T-helper 1 cell treated with Interleukin-12 subunit alpha and Interleukin-12 subunit beta and Interleukin-4 antibody, amounts not matched to agents 30 μg/mL and 1 μg/mL, for 36 hours (primary cell): Measurements from ENCODE around the gene PET117.
"Not testable (repeated sequence)": the region's sequence is repeated elsewhere in the genome, so short reads cannot be mapped to it uniquely, and the experiment has no call there.

Experiments
- H3K27ac Mint-ChIP-seq: one replicate; pipeline ENCODE4 v1.8.0; 2021; ENCODE audit warnings: mild to moderate bottlenecking, mixed read lengths
- H3K27me3 Mint-ChIP-seq: one replicate; pipeline ENCODE4 v1.8.0; 2021; ENCODE audit warnings: low read depth, mixed read lengths
- H3K36me3 Mint-ChIP-seq: one replicate; pipeline ENCODE4 v1.8.0; 2021; ENCODE audit warnings: low read depth, mixed read lengths
- H3K4me1 Mint-ChIP-seq: one replicate; pipeline ENCODE4 v1.8.0; 2021; ENCODE audit warnings: low read depth, mixed read lengths
- H3K4me3 Mint-ChIP-seq: one replicate; pipeline ENCODE4 v1.8.0; 2021; ENCODE audit warnings: mild to moderate bottlenecking, moderate library complexity, mixed read lengths
- H3K9me3 Mint-ChIP-seq: one replicate; pipeline ENCODE4 v1.8.0; 2021; ENCODE audit warnings: mixed read lengths

The PET117 gene

DNA sequence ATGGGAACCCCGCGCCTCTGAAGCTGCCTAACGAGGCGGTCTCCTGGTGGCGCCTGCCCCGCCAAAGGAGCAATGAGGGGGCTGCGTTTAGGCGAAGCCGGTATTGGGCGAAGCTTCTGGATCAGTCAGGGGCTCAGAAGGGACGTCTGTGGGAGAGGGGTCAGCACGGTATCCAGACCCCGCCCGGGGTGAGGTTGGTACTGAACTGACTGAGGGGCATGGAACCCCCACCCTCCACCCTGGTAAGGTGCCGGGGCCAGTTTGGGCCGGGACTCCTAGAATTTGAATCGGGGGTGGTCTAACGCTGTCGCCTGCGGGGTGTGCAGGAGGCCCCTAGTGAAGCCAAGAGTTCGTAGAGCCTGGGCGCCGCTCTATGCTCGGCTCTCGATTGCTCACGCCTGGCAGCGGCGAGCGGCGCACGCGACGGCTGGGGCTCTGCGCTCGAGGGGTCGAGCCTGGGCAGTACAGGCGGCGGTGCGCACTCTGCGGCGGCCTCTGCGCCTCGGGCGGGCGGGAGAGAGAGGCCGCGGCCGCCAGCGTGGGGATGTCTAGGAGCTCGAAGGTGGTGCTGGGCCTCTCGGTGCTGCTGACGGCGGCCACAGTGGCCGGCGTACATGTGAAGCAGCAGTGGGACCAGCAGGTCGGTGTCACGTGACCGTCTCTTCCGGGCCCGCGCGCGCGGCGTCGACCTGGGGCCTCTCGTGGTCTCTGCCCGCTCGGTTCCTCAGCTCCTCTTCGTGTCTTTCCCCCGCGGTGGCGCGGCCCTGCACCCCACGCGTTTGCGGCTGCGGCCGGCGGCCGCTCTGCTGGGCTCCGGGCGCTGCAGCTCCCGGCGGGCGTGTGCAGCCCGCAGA lies at the start of gene PET117, which contains the start of gene KAT14:
Gene PET117 (plus strand): TSS at position 452 of the 854 bp plus-strand sequence. CDS start 93 bp downstream, at position 545.
Gene KAT14 (plus strand): TSS at position 452 of the 854 bp plus-strand sequence. CDS start 4,798 bp downstream, outside the sequence.
- peaks cover 4% of the 10 kb centered on the region for H3K27me3 Mint-ChIP-seq
- H3K4me3 Mint-ChIP-seq = peak within 1 kb of the TSS; percentile 85
- H3K4me1 Mint-ChIP-seq = peaks cover 19% of the 10 kb centered on the region
- peak within 1 kb of the TSS; percentile 85 for H3K27ac Mint-ChIP-seq
- H3K36me3 Mint-ChIP-seq = peaks cover 7% of the 10 kb centered on the region
- H3K9me3 Mint-ChIP-seq = no peaks in the 10 kb centered on the region

DNA sequence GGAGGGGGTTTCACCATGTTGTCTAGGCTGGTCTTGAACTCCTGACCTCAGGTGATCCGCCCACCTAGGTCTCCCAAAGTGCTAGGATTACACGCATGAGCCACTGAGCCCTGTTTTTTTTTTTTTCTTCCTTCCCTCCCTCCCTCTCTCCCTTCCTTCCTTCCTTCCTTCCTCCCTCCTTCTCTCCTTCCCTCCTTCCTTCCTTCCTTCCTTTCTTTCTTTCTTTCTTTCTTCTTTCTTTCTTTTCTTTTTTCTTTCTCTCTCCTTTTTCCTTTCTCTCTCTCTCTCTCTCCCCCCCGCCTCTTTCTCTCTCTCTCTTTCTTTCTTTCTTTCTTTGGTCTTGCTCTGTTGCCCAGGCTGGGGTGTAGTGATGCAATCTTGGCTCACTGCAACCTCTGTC lies 49.4 kb upstream of the PET117 start:
- H3K9me3 Mint-ChIP-seq, H3K27ac Mint-ChIP-seq, H3K4me3 Mint-ChIP-seq, H3K4me1 Mint-ChIP-seq, H3K27me3 Mint-ChIP-seq, H3K36me3 Mint-ChIP-seq: not testable (repeated sequence)

DNA sequence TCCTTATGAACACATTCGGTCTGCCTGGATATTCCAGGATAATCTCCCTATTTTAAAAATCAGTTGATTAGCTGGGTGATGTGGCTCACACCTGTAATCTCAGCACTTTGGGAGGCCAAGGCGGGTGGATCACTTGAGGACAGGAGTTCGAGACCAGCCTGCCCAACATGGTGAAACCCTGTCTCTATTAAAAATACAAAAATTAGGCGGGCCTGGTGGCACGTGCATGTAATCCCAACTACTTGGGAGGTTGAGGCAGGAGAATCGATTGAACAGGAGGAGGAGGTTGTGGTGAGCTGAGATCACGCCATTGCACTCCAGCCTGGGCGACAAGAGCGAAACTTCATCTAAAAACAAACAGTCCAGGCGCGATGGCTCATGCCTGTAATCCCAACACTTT lies 48.8 kb upstream of the PET117 start:
- H3K36me3 Mint-ChIP-seq, H3K4me1 Mint-ChIP-seq, H3K27me3 Mint-ChIP-seq, H3K4me3 Mint-ChIP-seq, H3K27ac Mint-ChIP-seq, H3K9me3 Mint-ChIP-seq: not testable (repeated sequence)

DNA sequence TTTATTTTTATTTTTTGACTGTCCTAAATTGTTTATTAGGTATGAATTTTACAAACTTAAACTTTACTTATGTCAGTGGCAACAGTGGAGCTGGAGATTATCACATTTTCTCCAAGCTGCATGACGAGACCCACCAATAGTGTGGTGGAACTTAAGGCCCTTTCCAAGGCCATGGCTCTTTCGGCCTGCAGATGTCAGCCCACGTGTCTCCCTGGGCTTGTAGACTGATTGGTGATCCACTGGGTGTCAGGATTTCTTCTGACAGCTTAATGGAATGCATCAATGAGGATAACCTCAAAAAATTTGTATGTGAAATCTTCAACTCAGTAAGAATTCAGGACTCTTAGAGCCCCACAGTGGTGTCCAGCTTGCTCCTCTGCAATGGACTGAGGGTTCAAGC lies 47.6 kb upstream of the PET117 start:
- H3K27ac Mint-ChIP-seq = no peak overlapping the region
- H3K4me3 Mint-ChIP-seq = no peak overlapping the region
- no peaks in the 10 kb centered on the region for H3K36me3 Mint-ChIP-seq
- H3K4me1 Mint-ChIP-seq = no peaks in the 10 kb centered on the region
- H3K27me3 Mint-ChIP-seq = no peaks in the 10 kb centered on the region
- H3K9me3 Mint-ChIP-seq = no peaks in the 10 kb centered on the region

DNA sequence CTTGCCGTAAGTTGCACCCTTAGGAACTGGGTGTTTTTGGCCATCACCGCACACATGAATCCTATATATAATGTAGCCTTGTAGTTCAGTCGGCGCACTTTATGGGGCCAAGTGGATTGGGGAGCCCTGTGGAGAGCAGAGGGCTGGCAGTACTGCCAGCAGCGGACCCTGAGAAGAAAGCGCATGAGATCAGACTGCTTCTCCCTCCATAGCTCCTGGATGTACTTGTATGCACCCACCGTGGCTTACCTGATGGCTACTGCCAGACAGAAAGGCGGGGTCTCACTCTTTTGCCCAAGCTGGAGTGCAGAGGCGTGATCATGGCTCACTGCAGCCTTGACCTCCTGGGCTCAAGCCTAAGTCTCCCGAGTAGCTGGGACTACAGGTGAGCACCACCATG lies 47.2 kb upstream of the PET117 start:
- Mint-ChIP-seq H3K9me3 (no peaks in the 10 kb centered on the region), H3K27ac (no peak overlapping the region), H3K27me3 (no peaks in the 10 kb centered on the region), H3K4me1 (no peaks in the 10 kb centered on the region), H3K36me3 (no peaks in the 10 kb centered on the region), H3K4me3 (no peak overlapping the region)

DNA sequence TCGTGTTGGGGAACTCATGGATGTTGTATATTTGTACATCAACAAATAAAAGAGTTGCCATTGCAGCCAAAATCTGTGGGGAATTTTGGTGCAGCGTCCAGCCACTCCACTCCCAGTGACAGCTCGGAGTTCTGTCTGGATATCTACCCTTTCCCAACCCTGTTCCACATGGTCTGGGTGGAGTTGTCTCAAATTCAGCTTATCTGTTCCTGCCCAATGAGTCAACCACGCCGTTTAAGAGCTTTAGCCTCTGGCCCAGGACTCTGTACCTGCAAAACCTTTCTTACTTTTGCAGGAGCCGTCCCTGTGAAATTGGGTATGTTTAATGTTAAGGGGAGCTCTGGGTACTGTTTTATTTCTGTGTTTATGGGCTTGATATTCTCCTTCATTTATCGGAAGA lies 46.0 kb upstream of the PET117 start:
- Mint-ChIP-seq H3K4me1 (no peaks in the 10 kb centered on the region), H3K27me3 (no peaks in the 10 kb centered on the region), H3K4me3 (no peak overlapping the region), H3K9me3 (no peaks in the 10 kb centered on the region), H3K36me3 (no peaks in the 10 kb centered on the region), H3K27ac (no peak overlapping the region)

- no peaks in the 10 kb centered on the region for H3K27me3 Mint-ChIP-seq
- no peak overlapping the region for H3K4me3 Mint-ChIP-seq
- H3K36me3 Mint-ChIP-seq = no peaks in the 10 kb centered on the region
- H3K27ac Mint-ChIP-seq = no peak overlapping the region
- no peaks in the 10 kb centered on the region for H3K9me3 Mint-ChIP-seq
- no peaks in the 10 kb centered on the region for H3K4me1 Mint-ChIP-seq
Observed at GRCh38 chr20:18092890-18093289, 44.8 kb upstream of the PET117 start.

- H3K9me3 Mint-ChIP-seq = no peaks in the 10 kb centered on the region
- H3K4me3 Mint-ChIP-seq = no peak overlapping the region
- H3K4me1 Mint-ChIP-seq = no peaks in the 10 kb centered on the region
- no peak overlapping the region for H3K27ac Mint-ChIP-seq
- no peaks in the 10 kb centered on the region for H3K27me3 Mint-ChIP-seq
- no peaks in the 10 kb centered on the region for H3K36me3 Mint-ChIP-seq
Observed at GRCh38 chr20:18093388-18093787, 44.3 kb upstream of the PET117 start.

GRCh38 chr20:18094191-18094590 lies 43.5 kb upstream of the PET117 start:
- H3K4me1 Mint-ChIP-seq = no peaks in the 10 kb centered on the region
- no peaks in the 10 kb centered on the region for H3K27me3 Mint-ChIP-seq
- H3K27ac Mint-ChIP-seq = no peak overlapping the region

DNA sequence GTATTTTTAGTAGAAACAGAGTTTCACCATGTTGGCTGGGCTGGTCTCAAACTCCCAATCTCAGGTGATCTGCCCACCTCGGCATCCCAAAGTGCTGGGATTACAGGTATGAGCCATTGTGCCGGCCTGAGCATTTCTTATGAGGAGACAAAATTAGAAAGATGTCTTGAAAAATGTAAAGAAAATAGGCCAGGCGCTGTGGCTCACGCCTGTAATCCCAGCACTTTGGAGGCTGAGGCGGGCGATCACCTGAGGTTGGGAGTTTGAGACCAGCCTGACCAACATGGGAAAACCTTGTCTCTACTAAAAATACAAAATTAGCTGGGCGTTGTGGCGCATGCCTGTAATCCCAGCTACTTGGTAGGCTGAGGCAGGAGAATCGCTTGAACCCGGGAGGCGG lies 37.1 kb upstream of the PET117 start:
- not testable (repeated sequence) for H3K36me3 Mint-ChIP-seq, H3K4me3 Mint-ChIP-seq, H3K4me1 Mint-ChIP-seq, H3K9me3 Mint-ChIP-seq, H3K27ac Mint-ChIP-seq
- peaks cover 10% of the 10 kb centered on the region for H3K27me3 Mint-ChIP-seq

More at GRCh38 chr20:18094191-18094590, 43.5 kb upstream of the PET117 start:
- Mint-ChIP-seq H3K9me3 (no peaks in the 10 kb centered on the region), H3K4me3 (no peak overlapping the region), H3K36me3 (no peaks in the 10 kb centered on the region)

DNA sequence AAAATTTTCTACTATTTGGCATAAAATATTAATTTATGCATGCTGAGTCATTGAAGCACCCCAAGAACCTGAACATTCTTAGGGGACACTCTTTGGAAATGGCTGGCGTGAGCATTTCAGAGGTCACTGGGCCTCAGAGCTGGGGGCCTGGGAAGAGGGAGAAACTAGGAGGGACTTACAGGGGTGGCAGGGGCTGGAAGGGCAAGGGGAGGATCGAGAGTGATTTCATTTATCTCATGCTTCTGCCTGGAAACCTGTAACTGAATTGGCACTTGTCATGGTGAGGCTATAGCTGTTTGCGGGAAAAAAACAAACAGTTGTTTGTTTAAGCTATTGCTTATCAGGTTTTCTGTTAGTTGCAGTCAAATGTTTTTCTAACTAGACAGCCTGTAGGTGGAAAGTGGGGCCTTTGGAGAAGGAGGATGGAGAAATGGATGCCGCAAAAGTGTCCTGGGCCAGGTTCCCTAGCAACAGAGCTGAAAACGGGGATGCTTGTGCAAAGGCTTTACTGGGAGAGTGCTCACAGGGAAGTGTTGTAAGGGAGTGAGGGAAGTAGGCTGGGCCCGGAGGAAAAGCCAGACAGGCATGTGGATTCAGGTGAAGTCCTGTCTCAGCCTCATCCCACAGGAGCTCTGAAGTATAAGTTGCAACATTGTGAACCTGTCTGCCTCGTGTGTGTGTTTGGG lies 36.4 kb upstream of the PET117 start:
- H3K9me3 Mint-ChIP-seq = no peaks in the 10 kb centered on the region
- no peaks in the 10 kb centered on the region for H3K4me1 Mint-ChIP-seq
- no peaks in the 10 kb centered on the region for H3K36me3 Mint-ChIP-seq
- no peak overlapping the region for H3K27ac Mint-ChIP-seq
- peaks cover 10% of the 10 kb centered on the region for H3K27me3 Mint-ChIP-seq
- no peak overlapping the region for H3K4me3 Mint-ChIP-seq

DNA sequence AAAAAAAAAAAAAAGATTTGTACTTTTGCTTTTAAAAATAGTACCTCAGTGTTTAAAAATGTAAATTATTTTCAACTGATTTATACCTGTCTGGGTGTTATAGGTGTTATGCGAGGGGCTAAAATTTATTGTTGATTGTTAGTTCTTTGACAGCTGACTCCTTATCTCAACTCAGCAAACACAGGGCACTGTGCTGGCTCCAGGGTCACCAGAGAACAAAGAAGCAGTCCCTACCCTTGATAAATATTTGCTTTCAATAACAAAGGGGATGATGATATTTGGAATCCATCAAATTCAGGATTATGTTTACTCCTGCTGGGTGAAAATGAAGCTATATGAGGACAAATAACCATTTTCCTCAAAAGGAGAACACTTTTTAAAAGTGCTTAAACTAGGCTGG lies 34.2 kb upstream of the PET117 start:
- Mint-ChIP-seq H3K27me3 (peaks cover 18% of the 10 kb centered on the region), H3K4me1 (no peaks in the 10 kb centered on the region), H3K4me3 (no peak overlapping the region), H3K27ac (no peak overlapping the region), H3K36me3 (no peaks in the 10 kb centered on the region), H3K9me3 (no peaks in the 10 kb centered on the region)

DNA sequence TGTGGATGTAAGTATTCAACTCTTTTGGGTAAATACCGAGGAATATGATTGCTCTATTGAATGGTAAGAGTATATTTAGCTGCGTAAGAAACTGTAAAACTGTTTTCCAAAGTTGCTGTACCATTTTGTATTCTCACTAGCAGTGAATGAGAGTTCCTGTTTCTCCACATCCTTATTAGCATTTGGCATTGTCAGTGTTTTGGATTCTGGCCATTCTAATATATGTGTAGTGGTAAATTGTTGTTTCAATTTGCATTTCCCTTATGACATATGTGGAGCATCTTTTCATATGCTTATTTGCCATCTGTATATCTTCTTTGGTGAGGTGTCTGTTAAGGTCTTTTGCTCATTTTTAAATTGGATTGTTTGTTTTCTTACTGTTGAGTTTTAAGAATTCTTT lies 29.3 kb upstream of the PET117 start:
- Mint-ChIP-seq H3K4me3 (no peak overlapping the region), H3K9me3 (no peaks in the 10 kb centered on the region), H3K27ac (no peak overlapping the region), H3K27me3 (peaks cover 21% of the 10 kb centered on the region), H3K36me3 (no peaks in the 10 kb centered on the region), H3K4me1 (no peaks in the 10 kb centered on the region)

DNA sequence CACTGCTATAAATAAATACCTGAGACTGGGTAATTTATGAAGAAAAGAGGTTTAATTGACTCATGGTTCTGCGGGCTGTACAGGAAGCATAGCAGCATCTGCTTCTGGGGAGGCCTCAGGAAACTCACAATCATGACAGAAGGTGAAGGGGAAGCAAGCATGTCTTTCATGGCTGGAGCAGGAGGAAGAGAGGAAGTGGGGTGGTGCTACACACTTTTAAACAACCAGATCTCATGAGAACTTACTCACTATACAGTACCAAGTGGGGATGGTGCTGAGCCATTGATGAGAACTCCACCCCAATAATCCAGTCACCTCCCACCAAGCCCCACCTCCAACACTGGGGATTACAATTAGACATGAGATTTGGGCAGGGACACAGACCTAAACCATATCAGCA lies 9.1 kb upstream of the PET117 start:
- not testable (repeated sequence) for H3K4me1 Mint-ChIP-seq, H3K36me3 Mint-ChIP-seq, H3K4me3 Mint-ChIP-seq, H3K9me3 Mint-ChIP-seq
- Mint-ChIP-seq H3K27ac (peak overlapping the region; percentile 7), H3K27me3 (peaks cover 19% of the 10 kb centered on the region)

DNA sequence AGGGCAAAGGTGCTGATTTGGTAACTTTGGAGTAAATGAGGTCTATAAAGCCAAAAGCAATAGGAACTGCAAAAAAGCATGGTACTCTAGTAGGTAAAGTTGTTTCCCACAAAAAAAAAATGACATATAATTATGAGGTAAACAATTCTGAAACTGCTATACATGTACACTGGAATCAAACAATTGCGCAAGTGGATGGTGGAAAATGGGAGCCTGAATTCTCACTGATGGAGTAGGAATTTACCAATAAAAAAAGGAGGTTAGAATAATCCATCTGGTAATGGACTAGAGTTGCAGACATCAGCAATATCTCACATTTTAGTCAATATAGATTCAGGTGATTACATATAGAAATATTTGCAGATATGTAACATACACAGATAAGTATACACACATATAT lies 5.0 kb upstream of the PET117 start:
- H3K4me3 Mint-ChIP-seq = no peak overlapping the region

More for the DNA sequence above, 5.0 kb upstream of the PET117 start:
- H3K36me3 Mint-ChIP-seq = no peaks in the 10 kb centered on the region
- H3K9me3 Mint-ChIP-seq = peaks cover 7% of the 10 kb centered on the region
- peaks cover 4% of the 10 kb centered on the region for H3K27me3 Mint-ChIP-seq
- no peak overlapping the region for H3K27ac Mint-ChIP-seq
- peaks cover 11% of the 10 kb centered on the region for H3K4me1 Mint-ChIP-seq
